WTC11 (cell line): ENCODE measurements around the gene ATXN10. TPM values are rescaled to one million over a fixed set of nuclear protein-coding genes. Genes with fewer than 3 reads are reported as not detected.
A peak's percentile ranks its signal among the peaks of the same experiment; 100 is the strongest.

ENCODE experiments used
- ATAC-seq: fragments of 200-7000 bp; cut with Tn5 transposase; 2 replicates; pipeline ENCODE4 v1.10.0; 2021; ENCODE audit warnings: mild to moderate bottlenecking, moderate library complexity
- CTCF ChIA-PET: fragments of 300-600 bp; sonication (Branson Sonifier 250); formaldehyde crosslinking; loops from one replicate; lab custom pipeline; 2021; ENCODE audit warnings: antibody characterized with exemption; lab: Charles Lee
- POLR2A ChIA-PET: fragments of 350-600 bp; sonication (Branson Sonifier 250); formaldehyde crosslinking; loops from one replicate; lab custom pipeline; 2021; ENCODE audit warnings: antibody characterized with exemption; lab: Charles Lee
- DNase-seq: peaks from one replicate; pipeline ENCODE4 v3.0.0; 2021; ENCODE audit warnings: low spot score
- H3K27ac Mint-ChIP-seq: 2 replicates; pipeline ENCODE4 v1.8.0; 2021; ENCODE audit warnings: mixed read lengths
- H3K27me3 Mint-ChIP-seq: 2 replicates; pipeline ENCODE4 v1.8.0; 2021; ENCODE audit warnings: low read depth, mild to moderate bottlenecking, moderate library complexity, mixed read lengths
- H3K36me3 Mint-ChIP-seq: 2 replicates; pipeline ENCODE4 v1.8.0; 2021; ENCODE audit warnings: mixed read lengths
- H3K4me1 Mint-ChIP-seq: 2 replicates; pipeline ENCODE4 v1.8.0; 2022; ENCODE audit warnings: mixed read lengths
- H3K4me3 Mint-ChIP-seq: 2 replicates; pipeline ENCODE4 v1.8.0; 2021; ENCODE audit warnings: mild to moderate bottlenecking, moderate library complexity, mixed read lengths
- H3K9me3 Mint-ChIP-seq: 2 replicates; pipeline ENCODE4 v1.8.0; 2021; ENCODE audit warnings: mixed read lengths
- ATF1 ChIP-seq: sonication (generic); formaldehyde crosslinking; IDR thresholded peaks from 2 replicates; pipeline ENCODE4 v1.8.1; 2023; ENCODE audit warnings: mild to moderate bottlenecking, moderate library complexity, missing genetic modification reagents
- CTCF ChIP-seq: fragments of 200-600 bp; IDR thresholded peaks from 2 replicates; pipeline ENCODE4 v1.8.0; 2022; ENCODE audit warnings: antibody characterized with exemption
- E2F4 ChIP-seq: sonication (generic); formaldehyde crosslinking; IDR thresholded peaks from 2 replicates; pipeline ENCODE4 v1.8.1; 2022; ENCODE audit warnings: low read depth, mild to moderate bottlenecking, moderate library complexity, missing genetic modification reagents, borderline replicate concordance
- JUN ChIP-seq: sonication (generic); formaldehyde crosslinking; IDR thresholded peaks from 2 replicates; pipeline ENCODE4 v1.8.0; 2023; ENCODE audit warnings: mild to moderate bottlenecking, missing genetic modification reagents
- KAT7 ChIP-seq: sonication (generic); formaldehyde crosslinking; IDR thresholded peaks from 2 replicates; pipeline ENCODE4 v1.8.1; 2023; ENCODE audit warnings: missing genetic modification reagents, mild to moderate bottlenecking, borderline replicate concordance
- NFATC4 ChIP-seq: fragments of 250-450 bp; sonication (Bioruptor Pico); IDR thresholded peaks from 2 replicates; pipeline ENCODE4 v1.9.0; 2021; ENCODE audit warnings: mild to moderate bottlenecking
- NFE2L1 ChIP-seq: sonication (generic); formaldehyde crosslinking; IDR thresholded peaks from 2 replicates; pipeline ENCODE4 v1.8.1; 2023; ENCODE audit warnings: missing genetic modification reagents
- NR3C1 ChIP-seq: sonication (generic); formaldehyde crosslinking; conservative IDR thresholded peaks from 2 replicates; pipeline ENCODE4 v1.8.1; 2023; ENCODE audit warnings: low read depth, mild to moderate bottlenecking, missing genetic modification reagents
- OVOL2 ChIP-seq: fragments of 250-450 bp; sonication (Bioruptor Pico); IDR thresholded peaks from 2 replicates; pipeline ENCODE4 v1.9.0; 2021; ENCODE audit warnings: mild to moderate bottlenecking, borderline replicate concordance
- RORB ChIP-seq: fragments of 250-450 bp; sonication (Bioruptor Pico); IDR thresholded peaks from 2 replicates; pipeline ENCODE4 v1.9.0; 2021; ENCODE audit warnings: mild to moderate bottlenecking
- STAT6 ChIP-seq: sonication (generic); formaldehyde crosslinking; conservative IDR thresholded peaks from 2 replicates; pipeline ENCODE4 v1.8.1; 2023; ENCODE audit warnings: mild to moderate bottlenecking, low read depth, missing genetic modification reagents, moderate library complexity
- TP53 ChIP-seq: sonication (generic); formaldehyde crosslinking; IDR thresholded peaks from 2 replicates; pipeline ENCODE4 v1.8.1; 2023; ENCODE audit warnings: mild to moderate bottlenecking, missing genetic modification reagents
- ZBTB43 ChIP-seq: sonication (generic); formaldehyde crosslinking; IDR thresholded peaks from 2 replicates; pipeline ENCODE4 v1.8.1; 2023; ENCODE audit warnings: mild to moderate bottlenecking, missing genetic modification reagents
- ZNF138 ChIP-seq: sonication (generic); formaldehyde crosslinking; conservative IDR thresholded peaks from 2 replicates; pipeline ENCODE4 v1.8.1; 2022; ENCODE audit warnings: mild to moderate bottlenecking, moderate library complexity, missing genetic modification reagents
- ZNF416 ChIP-seq: fragments of 250-450 bp; sonication (Bioruptor Pico); IDR thresholded peaks from 2 replicates; pipeline ENCODE4 v1.9.0; 2021; ENCODE audit warnings: mild to moderate bottlenecking, inconsistent platforms
- ZNF532 ChIP-seq: fragments of 250-450 bp; sonication (Bioruptor Pico); IDR thresholded peaks from 2 replicates; pipeline ENCODE4 v1.9.0; 2021; ENCODE audit warnings: mild to moderate bottlenecking, borderline replicate concordance
- ZNF671 ChIP-seq: fragments of 250-450 bp; sonication (Bioruptor Pico); IDR thresholded peaks from 2 replicates; pipeline ENCODE4 v1.8.0; 2021; ENCODE audit warnings: mild to moderate bottlenecking
- total RNA-seq: library from RNA; stranded (reverse); gene quantifications from 3 replicates; pipeline ENCODE4 v1.2.3, GENCODE V29; 2021
- TF ChIP-seq, protein P1 (sequence below): sonication (generic); formaldehyde crosslinking; conservative IDR thresholded peaks from 2 replicates; pipeline ENCODE4 v1.8.1; 2022; ENCODE audit warnings: mild to moderate bottlenecking, missing genetic modification reagents
- TF ChIP-seq, protein P2 (sequence below): sonication (generic); formaldehyde crosslinking; IDR thresholded peaks from 2 replicates; pipeline ENCODE4 v1.8.1; 2022; ENCODE audit warnings: low read depth, missing genetic modification reagents, borderline replicate concordance

The ATXN10 gene
- total RNA-seq, 1 experiment from 2014 or later = 185 TPM

DNA sequence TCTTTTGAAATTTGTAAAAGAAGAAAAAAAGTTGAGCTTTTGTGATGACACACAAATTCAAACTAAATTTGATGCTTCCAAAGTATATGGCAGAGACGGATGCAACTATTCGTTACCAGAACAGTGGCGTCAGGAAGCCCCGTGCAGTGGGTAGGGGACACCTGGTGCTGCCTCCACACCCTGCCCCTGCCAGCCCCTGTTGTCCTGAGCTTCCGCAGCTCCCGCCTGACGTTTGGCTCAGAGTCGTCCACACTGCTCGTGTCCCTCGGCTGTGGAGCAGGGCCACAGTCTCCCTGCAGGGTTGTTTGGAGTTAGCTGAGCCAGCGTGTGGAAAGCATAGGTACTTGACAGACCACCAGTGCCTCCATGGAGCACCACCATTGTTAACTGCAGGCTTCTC is 86.3 kb downstream of the ATXN10 start (continued):
- no peak for TF ChIP-seq KAT7 (CRISPR knock-in tag)
- TF ChIP-seq, protein P1, sequence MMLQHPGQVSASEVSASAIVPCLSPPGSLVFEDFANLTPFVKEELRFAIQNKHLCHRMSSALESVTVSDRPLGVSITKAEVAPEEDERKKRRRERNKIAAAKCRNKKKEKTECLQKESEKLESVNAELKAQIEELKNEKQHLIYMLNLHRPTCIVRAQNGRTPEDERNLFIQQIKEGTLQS (CRISPR knock-in tag) = no peak
- TF ChIP-seq ZNF671 (CRISPR knock-in tag) = no peak
- no peak for TF ChIP-seq STAT6
- TF ChIP-seq TP53 = no peak
- TF ChIP-seq, protein P2, sequence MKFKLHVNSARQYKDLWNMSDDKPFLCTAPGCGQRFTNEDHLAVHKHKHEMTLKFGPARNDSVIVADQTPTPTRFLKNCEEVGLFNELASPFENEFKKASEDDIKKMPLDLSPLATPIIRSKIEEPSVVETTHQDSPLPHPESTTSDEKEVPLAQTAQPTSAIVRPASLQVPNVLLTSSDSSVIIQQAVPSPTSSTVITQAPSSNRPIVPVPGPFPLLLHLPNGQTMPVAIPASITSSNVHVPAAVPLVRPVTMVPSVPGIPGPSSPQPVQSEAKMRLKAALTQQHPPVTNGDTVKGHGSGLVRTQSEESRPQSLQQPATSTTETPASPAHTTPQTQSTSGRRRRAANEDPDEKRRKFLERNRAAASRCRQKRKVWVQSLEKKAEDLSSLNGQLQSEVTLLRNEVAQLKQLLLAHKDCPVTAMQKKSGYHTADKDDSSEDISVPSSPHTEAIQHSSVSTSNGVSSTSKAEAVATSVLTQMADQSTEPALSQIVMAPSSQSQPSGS = no peak
- no peak for TF ChIP-seq ZBTB43 (CRISPR knock-in tag)

DNA sequence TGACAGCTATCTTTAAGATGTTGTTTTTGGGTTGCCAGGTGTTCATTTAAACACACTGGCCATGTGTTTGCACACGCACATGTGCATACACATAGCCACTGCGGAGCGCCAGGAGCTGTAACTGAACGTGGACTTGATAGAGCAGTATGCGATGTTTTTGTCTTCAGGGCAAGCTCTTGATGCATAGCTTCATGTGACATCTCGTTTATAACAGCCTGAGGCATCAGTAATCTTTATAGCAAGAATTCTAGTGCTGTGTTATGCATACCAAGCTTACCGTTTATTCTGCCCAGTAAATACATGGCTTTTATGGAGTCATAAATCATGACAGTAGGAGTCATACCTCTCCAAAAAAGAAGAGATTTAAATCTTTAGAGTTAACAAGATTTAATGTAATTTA is 87.0 kb downstream of the ATXN10 start:
- peaks cover 18% of the 10 kb centered on the region for H3K36me3 Mint-ChIP-seq
- CTCF ChIA-PET = interaction anchor here (2.1 kb wide), 1 partner anchor 105 kb away, joined by 8 read pairs; no protein-coding TSS in a partner anchor
- TF ChIP-seq OVOL2 (CRISPR knock-in tag) = no peak
- no peak for TF ChIP-seq E2F4 (CRISPR knock-in tag)
- TF ChIP-seq NFATC4 = no peak
- no peak for TF ChIP-seq CTCF
- no peak for TF ChIP-seq ZNF416 (CRISPR knock-in tag)
- no peak for TF ChIP-seq NR3C1 (CRISPR knock-in tag)
- TF ChIP-seq ATF1 = no peak
- TF ChIP-seq STAT6 = no peak
- no peak for TF ChIP-seq ZBTB43 (CRISPR knock-in tag)
- no peak for TF ChIP-seq ZNF532 (CRISPR knock-in tag)
- no peak for TF ChIP-seq NFE2L1 (CRISPR knock-in tag)
- no peak for TF ChIP-seq RORB (CRISPR knock-in tag)
- TF ChIP-seq ZNF138 (CRISPR knock-in tag) = no peak
- TF ChIP-seq JUN (CRISPR knock-in tag) = no peak

More for the DNA sequence above, 87.0 kb downstream of the ATXN10 start:
- H3K27me3 Mint-ChIP-seq = no peaks in the 10 kb centered on the region
- POLR2A ChIA-PET = no interaction called here
- peaks cover 46% of the 10 kb centered on the region for H3K4me1 Mint-ChIP-seq
- no peak for ATAC-seq
- no peak for DNase-seq
- peaks cover 12% of the 10 kb centered on the region for H3K9me3 Mint-ChIP-seq
- H3K27ac Mint-ChIP-seq = peak overlapping the region; percentile 23; the same call in 1 of the 2 replicates
- H3K4me3 Mint-ChIP-seq = no peak overlapping the region
